ENCODE results near the gene MTCL3.

MTCL3 gene

GRCh38 chr6:127496471-127496870, 22.7 kb downstream of the MTCL3 start:
- H3K9me3 ChIP-seq (ENCODE audit: insufficient read depth, low read length) = no peaks in the 10 kb centered on the region
- no peak overlapping the region for H2AFZ ChIP-seq (ENCODE audit: low read depth, low read length, severe bottlenecking)
- H4K20me1 ChIP-seq (ENCODE audit: low read depth, low read length) = no peaks in the 10 kb centered on the region
- H3F3A ChIP-seq (ENCODE audit: insufficient read depth) = no peaks in the 10 kb centered on the region
- H3K36me3 ChIP-seq (ENCODE audit: low read length) = no peaks in the 10 kb centered on the region
- no peak overlapping the region for H3K9ac ChIP-seq (ENCODE audit: low read length)
- no peak overlapping the region for H3K27ac ChIP-seq (ENCODE audit: low read depth, low read length)
- H3K9me2 ChIP-seq (replicated peaks; ENCODE audit: insufficient read depth, low read length) = no peaks in the 10 kb centered on the region
- no peak overlapping the region for H3K4me2 ChIP-seq (ENCODE audit: low read depth, low read length, poor library complexity, severe bottlenecking)
- no peak overlapping the region for H3K4me3 ChIP-seq (ENCODE audit: insufficient read depth, low read length, poor library complexity, severe bottlenecking)
- no peaks in the 10 kb centered on the region for H3K27me3 ChIP-seq (ENCODE audit: low read length)
- TF ChIP-seq CTCF (IDR thresholded peaks at IDR 0.05; ENCODE audit: insufficient read depth, low read length, poor library complexity, severe bottlenecking) = no peak
- TF ChIP-seq EZH2phosphoT487 (conservative IDR thresholded peaks at IDR 0.05; ENCODE audit: low read length) = no peak
- H3K79me2 ChIP-seq (ENCODE audit: insufficient read depth, low read length) = no peaks in the 10 kb centered on the region

- no peak overlapping the region for H3K9ac ChIP-seq (ENCODE audit: low read length)
- no peak overlapping the region for H2AFZ ChIP-seq (ENCODE audit: low read depth, low read length, severe bottlenecking)
- no peak overlapping the region for H3K4me3 ChIP-seq (ENCODE audit: insufficient read depth, low read length, poor library complexity, severe bottlenecking)
- no peak overlapping the region for H3K27ac ChIP-seq (ENCODE audit: low read depth, low read length)
- H3K27me3 ChIP-seq (ENCODE audit: low read length) = no peaks in the 10 kb centered on the region
- H4K20me1 ChIP-seq (ENCODE audit: low read depth, low read length) = no peaks in the 10 kb centered on the region
- H3K4me2 ChIP-seq (ENCODE audit: low read depth, low read length, poor library complexity, severe bottlenecking) = no peak overlapping the region
- TF ChIP-seq EZH2phosphoT487 (conservative IDR thresholded peaks at IDR 0.05; ENCODE audit: low read length) (no peak), CTCF (IDR thresholded peaks at IDR 0.05; ENCODE audit: insufficient read depth, low read length, poor library complexity, severe bottlenecking) (no peak)
- H3K9me3 ChIP-seq (ENCODE audit: insufficient read depth, low read length) = no peaks in the 10 kb centered on the region
- H3K79me2 ChIP-seq (ENCODE audit: insufficient read depth, low read length) = no peaks in the 10 kb centered on the region
- no peaks in the 10 kb centered on the region for H3F3A ChIP-seq (ENCODE audit: insufficient read depth)
- H3K36me3 ChIP-seq (ENCODE audit: low read length) = no peaks in the 10 kb centered on the region
- H3K9me2 ChIP-seq (replicated peaks; ENCODE audit: insufficient read depth, low read length) = no peaks in the 10 kb centered on the region
Measured at GRCh38 chr6:127494240-127494767, 24.8 kb downstream of the MTCL3 start.

- Histone ChIP-seq H4K20me1 (ENCODE audit: low read depth, low read length) (no peaks in the 10 kb centered on the region), H3K4me3 (ENCODE audit: insufficient read depth, low read length, poor library complexity, severe bottlenecking) (no peak overlapping the region), H3K27ac (ENCODE audit: low read depth, low read length) (no peak overlapping the region), H3K79me2 (ENCODE audit: insufficient read depth, low read length) (no peaks in the 10 kb centered on the region), H3K9me3 (ENCODE audit: insufficient read depth, low read length) (no peaks in the 10 kb centered on the region), H3K9me2 (replicated peaks; ENCODE audit: insufficient read depth, low read length) (no peaks in the 10 kb centered on the region), H3K9ac (ENCODE audit: low read length) (no peak overlapping the region), H3K27me3 (ENCODE audit: low read length) (no peaks in the 10 kb centered on the region), H3K4me2 (ENCODE audit: low read depth, low read length, poor library complexity, severe bottlenecking) (no peak overlapping the region), H2AFZ (ENCODE audit: low read depth, low read length, severe bottlenecking) (no peak overlapping the region), H3F3A (ENCODE audit: insufficient read depth) (no peaks in the 10 kb centered on the region), H3K36me3 (ENCODE audit: low read length) (no peaks in the 10 kb centered on the region)
- TF ChIP-seq CTCF (IDR thresholded peaks at IDR 0.05; ENCODE audit: insufficient read depth, low read length, poor library complexity, severe bottlenecking) (no peak), EZH2phosphoT487 (conservative IDR thresholded peaks at IDR 0.05; ENCODE audit: low read length) (no peak)
Measured at GRCh38 chr6:127489248-127489647, 29.9 kb downstream of the MTCL3 start.

Measured in SU-DHL-6 (cell line).